DMS114 treated with DMSO at 0.1 percent for 48 hours (cell line): ENCODE results near the gene PFKL.

ENCODE experiments used
- DNase-seq: peaks from one replicate; lab custom pipeline; 2025; ENCODE audit not compliant: unreplicated experiment; lab: John Stamatoyannopoulos, UW

The PFKL gene

GRCh38 chr21:44326716-44327602 is 27.1 kb downstream of the PFKL start:
- DNase-seq, result no peak

GRCh38 chr21:44327603-44327974 is 27.7 kb downstream of the PFKL start:
- DNase-seq, result no peak

DNA sequence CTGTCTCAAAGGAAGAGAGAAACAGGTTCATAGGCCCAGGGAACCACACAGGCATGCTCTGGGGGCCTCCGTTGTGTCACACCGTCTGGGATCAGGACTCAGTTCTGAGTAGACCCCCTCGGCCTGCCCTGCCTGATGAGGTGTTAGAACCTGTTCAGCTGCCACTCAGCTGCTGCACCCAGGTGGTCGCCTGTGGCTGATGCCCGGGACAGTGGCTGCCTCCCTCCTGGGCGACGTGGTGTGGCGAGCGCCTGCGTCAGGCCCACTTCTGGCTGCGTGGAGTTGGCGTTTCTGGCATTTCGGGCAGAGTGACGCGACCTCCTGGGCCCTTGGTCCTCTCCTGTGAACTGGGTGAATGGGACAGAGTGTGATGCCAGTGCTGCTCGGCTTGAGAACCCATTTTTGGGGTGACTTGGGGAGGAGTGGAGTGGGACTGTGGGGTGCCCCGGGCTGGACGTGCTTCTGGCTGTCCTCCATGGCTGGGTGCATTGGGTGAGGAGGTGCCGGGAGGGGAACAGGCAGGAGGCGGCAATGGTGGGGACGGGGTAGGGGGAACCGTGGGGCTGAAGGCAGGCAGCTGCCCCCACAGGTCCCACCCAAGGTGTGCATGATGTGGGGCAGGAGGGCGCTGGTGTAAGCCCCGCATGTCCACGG is 28.5 kb downstream of the PFKL start:
- no peak for DNase-seq

DNA sequence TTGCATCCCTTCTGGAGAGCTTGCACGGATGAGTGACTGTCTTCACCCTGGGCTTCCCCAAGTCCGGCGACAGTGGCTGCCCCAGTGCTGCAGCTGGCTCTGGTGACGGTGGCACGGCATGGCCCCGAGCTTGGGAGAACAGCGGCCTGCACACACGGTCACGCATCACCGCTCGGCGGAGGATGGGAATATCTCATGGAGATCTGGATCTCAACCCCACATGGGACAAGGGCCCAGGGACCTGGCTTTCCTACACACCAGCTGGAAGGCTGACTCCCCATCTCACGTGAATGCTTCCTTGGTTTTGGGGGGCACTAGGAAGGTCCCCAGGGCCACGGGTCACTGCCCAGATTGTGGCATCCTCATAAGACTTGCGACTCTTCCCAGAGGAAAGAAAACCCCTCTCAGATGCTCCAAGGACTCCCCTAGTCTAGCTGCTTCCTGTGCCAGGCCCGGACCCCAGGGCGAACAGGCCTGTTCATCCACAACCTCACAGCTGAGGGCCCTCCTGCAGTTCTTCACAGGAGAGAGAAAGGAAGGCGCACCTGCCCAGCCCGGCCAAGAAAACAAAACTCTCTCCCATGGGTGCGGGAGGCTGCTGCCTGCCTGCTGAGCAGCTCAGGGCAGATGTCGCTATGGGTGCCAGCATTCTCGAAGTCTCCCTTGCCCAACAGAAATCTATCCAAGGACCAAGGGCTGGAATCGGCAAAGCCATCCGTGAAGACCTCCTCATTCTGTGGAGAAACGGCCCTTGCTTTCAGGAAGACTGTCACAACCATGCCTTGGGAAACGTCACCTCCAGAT is 29.4 kb downstream of the PFKL start:
- no peak for DNase-seq

- no peak for DNase-seq
Measured at GRCh38 chr21:44329971-44330681, 30.3 kb downstream of the PFKL start.

DNA sequence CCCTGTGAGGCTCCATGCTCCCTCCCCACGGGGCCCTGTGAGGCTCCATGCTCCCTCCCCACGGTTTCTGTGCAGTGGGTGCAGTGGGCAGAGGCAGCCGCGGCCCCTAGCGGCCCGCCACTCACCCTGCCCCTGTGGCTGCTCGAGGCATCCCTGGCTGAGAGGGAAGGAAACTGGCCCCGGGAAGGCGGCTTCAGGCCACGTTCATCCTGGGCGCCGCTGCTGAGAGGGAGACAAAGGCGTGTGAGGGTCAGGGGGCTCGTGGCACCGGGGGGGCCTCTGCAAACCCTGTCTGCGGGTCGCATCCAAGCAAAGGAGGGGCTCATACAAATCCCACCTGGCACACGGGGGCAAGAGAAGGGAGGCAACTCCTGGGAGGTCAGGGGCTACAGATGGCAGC is 30.8 kb downstream of the PFKL start:
- no peak for DNase-seq

DNA sequence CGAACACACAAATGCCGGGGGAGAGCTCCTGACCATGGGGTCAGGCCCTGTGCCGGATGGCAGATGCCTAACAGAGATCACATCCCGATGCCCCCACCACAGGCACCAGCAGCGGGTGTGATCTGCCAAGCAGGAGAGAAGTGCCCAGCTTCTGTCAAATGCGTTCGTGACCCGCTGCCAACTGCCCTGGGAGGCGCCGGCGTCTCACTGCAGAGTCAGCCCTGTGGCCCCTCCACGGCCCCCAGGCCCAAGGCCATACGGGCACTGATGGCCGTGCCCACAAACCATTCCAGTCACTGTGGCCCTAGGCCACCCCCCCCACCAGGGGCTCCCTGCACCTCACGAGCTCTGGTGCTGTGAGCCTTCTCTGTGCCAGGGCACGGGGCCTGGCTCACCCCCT is 31.4 kb downstream of the PFKL start:
- no peak for DNase-seq

DNA sequence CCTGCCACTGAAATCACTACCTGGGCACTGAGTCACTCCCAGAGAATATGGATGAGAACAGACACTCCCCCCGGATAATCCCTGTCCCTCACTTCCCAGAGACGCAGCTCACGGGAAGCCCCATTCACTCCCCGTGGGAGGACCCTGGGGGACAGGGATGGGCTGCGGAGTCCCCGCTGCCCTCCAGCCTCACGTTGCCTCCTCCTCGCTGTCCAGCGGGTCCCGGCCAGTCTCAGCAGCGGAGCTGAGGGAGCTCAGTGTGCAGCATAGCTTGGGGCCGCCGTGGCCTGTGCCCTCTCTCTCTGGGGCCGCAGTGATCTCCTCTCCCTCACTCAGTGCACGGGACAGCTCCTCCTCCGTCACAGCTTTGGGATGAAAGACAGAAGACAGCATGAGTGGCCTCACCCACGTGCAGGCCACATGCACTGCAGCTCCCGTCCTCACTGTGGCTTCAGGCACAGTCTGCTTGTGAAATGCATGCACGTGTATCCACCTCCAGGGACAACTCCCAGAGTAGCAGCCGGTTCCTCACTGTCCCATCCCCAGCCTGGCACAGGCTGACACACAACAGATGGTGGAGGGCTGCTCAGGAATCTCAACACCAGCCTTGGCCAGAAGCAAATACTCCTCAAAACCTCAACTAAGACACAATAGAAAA is 31.9 kb downstream of the PFKL start:
- DNase-seq, result no peak

DNA sequence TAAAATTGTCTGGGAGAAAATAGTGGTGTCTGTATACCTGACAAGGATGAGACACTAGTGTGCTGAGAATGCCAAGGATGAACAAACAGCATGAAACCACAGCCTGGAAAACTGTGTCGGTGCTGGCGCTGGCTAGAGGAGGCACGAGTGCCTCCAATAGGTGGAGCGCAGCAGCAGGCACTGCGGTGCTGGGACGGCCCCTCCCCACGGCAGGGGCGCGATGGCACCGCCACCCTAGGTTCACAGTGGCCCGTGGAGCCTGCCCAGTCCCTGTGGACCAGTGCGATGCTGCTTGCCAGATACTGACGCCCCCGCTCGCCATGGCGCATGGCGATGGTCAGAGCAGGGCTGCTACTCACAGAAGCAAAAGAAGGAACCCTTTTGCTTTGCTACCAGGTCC is 32.5 kb downstream of the PFKL start:
- DNase-seq, result no peak

- no peak for DNase-seq
Measured at GRCh38 chr21:44332965-44333364, 33.1 kb downstream of the PFKL start.

- DNase-seq, result no peak
Measured at GRCh38 chr21:44333509-44334328, 33.9 kb downstream of the PFKL start.

DNA sequence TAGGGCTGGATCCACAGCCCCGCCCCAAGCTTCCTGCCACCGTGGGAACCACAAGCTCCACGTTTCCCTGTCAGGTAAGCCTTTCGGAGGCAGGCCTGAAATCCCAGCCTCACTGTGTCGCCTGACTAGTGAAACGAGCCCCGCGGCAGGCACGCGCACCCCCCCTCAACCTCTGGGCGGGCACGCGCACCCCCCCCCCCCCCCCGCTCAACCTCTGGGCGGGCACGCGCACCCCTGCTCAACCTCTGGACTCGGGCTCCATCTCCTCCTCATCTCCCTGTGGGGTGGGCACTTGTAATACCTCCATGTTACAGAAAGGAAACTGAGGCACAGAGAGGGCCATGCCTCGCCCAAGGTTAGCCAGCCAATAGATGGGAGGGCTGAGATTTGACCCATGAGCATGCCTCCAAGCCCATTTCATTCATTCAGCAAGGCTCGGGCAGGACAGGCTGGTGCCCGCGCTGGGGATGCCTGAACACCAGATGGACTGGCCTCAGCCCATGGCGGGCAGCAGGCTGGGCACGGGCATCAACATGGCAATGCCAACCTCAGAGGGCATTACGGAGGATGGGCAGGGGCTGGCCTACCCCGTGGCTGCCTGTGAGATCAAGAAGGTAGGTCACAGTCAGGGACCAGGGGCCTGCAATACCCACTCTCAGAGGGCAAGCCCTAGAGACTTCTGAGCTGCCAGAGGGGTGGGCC is 34.6 kb downstream of the PFKL start:
- no peak for DNase-seq

DNA sequence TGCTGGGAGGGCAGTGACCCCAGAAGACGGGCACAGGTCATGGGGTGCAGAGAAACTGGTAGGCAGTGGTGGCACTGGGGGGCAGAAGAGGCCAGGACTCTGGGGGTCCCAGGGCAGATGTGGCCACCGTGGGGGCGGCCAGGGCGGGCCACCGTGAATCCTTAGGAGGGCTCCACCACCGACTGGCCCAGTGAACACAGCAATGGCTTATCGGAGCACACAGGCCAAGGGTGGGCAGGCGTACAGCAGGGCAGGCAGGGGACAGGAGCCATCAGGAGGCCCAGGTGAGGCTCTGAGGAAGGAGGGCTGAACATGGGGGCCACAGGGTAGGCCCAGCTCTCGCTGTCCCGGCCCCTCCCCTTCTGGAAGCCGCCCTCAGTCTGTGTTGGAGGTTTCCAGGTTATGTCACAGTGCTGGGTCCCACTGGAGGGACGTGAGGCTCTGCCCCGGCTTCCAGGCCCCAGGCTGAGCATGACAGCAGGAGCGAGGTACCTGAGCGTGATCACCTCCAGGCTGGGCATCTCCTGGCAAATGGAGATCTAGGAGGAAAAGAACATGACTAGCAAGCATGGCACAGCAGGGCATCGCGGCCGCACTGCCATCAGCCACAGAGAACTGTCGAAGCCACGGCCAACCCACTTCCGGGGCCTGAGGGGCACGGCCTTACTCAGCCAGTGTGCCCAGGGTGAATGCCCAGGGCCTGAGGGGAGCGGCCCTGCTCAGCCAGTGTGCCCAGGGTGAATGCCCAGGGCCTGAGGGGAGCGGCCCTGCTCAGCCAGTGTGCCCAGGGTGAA is 35.6 kb downstream of the PFKL start:
- no peak for DNase-seq

GRCh38 chr21:44337449-44337848 is 37.6 kb downstream of the PFKL start:
- no peak for DNase-seq

DNA sequence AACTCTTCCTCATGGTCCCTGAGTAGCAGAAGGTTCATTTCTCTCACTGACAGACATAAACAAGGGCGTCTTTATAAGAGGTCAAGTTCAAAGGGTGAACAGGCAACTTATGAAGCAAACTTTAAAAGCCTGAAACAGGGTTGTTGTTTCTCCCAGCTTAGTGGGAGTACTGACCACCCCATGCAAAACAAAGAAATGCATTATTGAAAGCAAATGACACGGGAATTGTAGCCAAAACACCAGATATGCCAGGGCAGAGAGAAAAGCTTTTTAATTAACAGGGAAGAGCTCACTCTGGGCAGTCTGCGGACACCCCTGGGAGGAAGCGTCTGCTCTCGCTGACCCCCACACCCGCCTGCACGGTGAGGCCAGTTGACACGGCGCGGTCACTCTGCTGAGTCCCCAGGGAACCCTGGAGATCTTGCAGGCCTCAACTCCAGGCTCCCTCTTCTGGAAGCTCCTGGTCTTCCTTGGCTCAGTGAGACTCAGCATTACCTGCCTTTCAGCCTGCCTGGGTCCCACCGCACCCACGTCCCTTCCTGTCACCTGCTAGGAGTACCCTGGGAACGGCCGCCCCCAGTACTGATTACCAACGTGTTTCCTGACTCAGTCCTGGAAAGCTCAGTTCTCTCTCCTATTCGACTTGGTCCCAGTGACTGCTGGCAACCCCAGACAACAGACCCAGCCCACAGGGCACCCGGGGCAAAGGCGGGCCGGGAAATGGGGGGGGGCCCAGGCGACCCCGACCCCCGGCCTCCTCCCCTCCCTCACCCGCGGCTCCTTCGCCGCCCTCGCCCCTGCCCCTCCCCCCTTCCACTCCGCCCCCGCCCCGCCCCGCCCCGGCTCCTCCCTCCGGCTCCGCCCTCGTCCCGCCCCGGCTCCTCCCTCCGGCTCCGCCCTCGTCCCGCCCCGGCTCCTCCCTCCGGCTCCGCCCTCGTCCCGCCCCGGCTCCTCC is 38.4 kb downstream of the PFKL start:
- peak; percentile 5 for DNase-seq

DNA sequence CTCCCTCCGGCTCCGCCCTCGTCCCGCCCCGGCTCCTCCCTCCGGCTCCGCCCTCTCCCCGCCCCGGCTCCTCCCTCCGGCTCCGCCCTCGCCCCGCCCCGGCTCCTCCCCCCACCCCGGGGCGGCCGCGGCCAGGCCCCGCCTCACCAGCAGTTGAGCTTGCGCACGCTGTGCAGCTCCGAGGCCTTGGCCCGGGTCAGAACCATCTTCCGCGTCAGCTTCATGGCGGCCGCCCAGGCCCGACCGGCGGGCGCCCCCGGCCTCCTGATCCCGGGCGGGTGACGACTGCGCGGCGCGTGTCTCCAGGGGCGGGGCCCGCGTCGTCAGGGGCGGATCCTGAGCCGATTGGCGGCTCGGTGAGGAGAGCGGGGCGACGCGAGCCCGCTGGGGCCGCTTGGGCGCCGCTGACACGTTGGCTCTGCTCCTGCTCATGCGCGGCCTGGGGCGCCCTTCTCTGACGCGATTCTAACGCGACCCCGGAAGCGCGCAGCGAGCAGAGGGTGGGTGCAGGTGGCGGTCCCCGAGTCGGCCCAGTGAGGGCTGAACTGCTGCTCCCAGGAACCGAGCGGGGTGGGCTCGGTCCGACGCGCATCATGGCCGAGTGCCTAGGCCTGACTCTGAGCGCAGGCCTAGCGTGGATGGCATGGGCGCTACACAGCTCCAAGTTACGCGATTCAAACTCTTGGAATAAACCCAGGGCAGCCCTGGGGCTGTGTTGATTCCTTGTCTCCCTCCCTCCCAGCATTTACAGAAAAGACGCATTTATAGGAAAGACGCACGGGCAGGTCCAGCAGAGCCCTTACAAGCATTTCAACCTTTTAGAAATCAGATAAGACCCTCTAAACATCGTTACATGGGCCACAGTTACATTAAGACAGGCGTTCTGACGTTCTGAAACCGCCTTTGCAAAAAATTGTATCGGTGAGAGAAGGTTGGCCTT is 39.4 kb downstream of the PFKL start, which contains the start of gene CFAP410:
Gene CFAP410, minus strand, starts transcription at position 420 of the 940 bp plus-strand sequence. Its CDS starts 196 bp downstream, at position 224.
- peak; percentile 76 for DNase-seq
